ENCODE data around the gene LHX1. TPM values are rescaled to one million over a fixed set of nuclear protein-coding genes. Genes with fewer than 3 reads are reported as not detected.

Gene LHX1
- total and polyA plus RNA-seq, 5 donors from 2014 or later: 0.05 to 0.22 (median 0.05) TPM; not detected in 2

DNA sequence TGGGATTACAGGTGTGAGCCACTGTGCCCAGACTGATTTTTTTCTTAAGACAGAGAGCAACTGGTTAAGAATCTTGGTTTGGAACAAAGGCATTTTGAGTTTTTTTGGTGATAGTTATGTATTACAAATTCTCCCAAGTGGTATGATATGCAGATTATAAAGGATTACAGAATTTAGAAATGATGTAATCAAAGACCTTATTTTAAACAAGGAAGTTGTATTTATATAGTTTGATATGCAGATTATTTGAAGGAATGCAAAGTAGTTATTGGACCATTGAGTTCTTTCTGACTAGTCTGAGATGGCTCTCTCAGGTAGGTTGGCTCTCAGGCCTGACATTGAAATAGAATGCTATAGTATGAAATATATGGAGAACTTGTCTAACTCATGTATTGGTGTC is 46.3 kb downstream of the LHX1 start:
- Mint-ChIP-seq H3K4me1 (peaks cover 13 to 40% (median 30%) of the 10 kb centered on the region in 4 donors), H3K36me3 (peaks cover 44% of the 10 kb centered on the region), H3K27ac (peak overlapping the region in 1 of 3 donors; percentile 41), H3K9me3 (no peaks in the 10 kb centered on the region), H3K27me3 (peaks cover 4% of the 10 kb centered on the region), H3K4me3 (no peak overlapping the region)
- no peaks in the 10 kb centered on the region for H3K27me3 ChIP-seq (ENCODE audit: control insufficient read depth, insufficient read depth, low read length)
- H3K27ac ChIP-seq (ENCODE audit: insufficient read depth, low read length, poor library complexity, severe bottlenecking): no peak overlapping the region
- no peaks in the 10 kb centered on the region for H3K9me3 ChIP-seq (ENCODE audit: control insufficient read depth in 2 of 2, low read length in 2 of 2)
- ATAC-seq (ENCODE audit: low read depth in 2 of 2) (no peak), DNase-seq (no peak)
- H3K4me3 ChIP-seq (ENCODE audit: low read depth, low read length): no peak overlapping the region
- H3K4me1 ChIP-seq (ENCODE audit: control insufficient read depth, insufficient read depth, low read length, poor library complexity, severe bottlenecking): no peaks in the 10 kb centered on the region
- H3K36me3 ChIP-seq (ENCODE audit: control insufficient read depth, insufficient read depth, low read length): peaks cover 33% of the 10 kb centered on the region

DNA sequence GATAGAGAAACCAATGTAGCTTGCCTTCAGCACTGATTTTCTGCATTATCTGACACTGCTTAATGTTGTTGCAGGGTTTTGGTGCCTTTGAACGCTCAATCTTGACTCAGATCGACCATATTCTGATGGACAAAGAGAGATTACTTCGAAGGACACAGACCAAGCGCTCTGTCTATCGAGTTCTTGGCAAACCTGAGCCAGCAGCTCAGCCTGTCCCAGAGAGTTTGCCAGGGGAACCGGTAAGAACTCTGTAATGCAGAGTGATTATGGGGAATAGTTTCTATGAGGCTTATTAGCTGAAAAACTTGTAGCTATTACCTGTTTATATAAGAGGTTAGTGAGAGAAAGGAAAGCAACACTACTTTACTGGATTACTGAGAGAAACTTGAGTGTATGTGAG is 51.9 kb downstream of the LHX1 start:
- DNase-seq: no peak
- Histone ChIP-seq H3K4me3 (ENCODE audit: low read depth, low read length) (no peak overlapping the region), H3K36me3 (ENCODE audit: control insufficient read depth, insufficient read depth, low read length) (peaks cover 77% of the 10 kb centered on the region), H3K9me3 (ENCODE audit: control insufficient read depth in 2 of 2, low read length in 2 of 2) (no peaks in the 10 kb centered on the region), H3K4me1 (ENCODE audit: control insufficient read depth, insufficient read depth, low read length, poor library complexity, severe bottlenecking) (no peaks in the 10 kb centered on the region), H3K27ac (ENCODE audit: insufficient read depth, low read length, poor library complexity, severe bottlenecking) (no peak overlapping the region), H3K27me3 (ENCODE audit: control insufficient read depth, insufficient read depth, low read length) (no peaks in the 10 kb centered on the region)
- ATAC-seq (ENCODE audit: low read depth in 2 of 2): no peak
- H3K4me3 Mint-ChIP-seq: no peak overlapping the region
- H3K27me3 Mint-ChIP-seq: peaks cover under 1% of the 10 kb centered on the region
- H3K9me3 Mint-ChIP-seq: no peaks in the 10 kb centered on the region
- peaks cover 3 to 11% (median 6%) of the 10 kb centered on the region in 4 donors for H3K4me1 Mint-ChIP-seq
- H3K27ac Mint-ChIP-seq: no peak overlapping the region
- H3K36me3 Mint-ChIP-seq: peaks cover 54% of the 10 kb centered on the region

DNA sequence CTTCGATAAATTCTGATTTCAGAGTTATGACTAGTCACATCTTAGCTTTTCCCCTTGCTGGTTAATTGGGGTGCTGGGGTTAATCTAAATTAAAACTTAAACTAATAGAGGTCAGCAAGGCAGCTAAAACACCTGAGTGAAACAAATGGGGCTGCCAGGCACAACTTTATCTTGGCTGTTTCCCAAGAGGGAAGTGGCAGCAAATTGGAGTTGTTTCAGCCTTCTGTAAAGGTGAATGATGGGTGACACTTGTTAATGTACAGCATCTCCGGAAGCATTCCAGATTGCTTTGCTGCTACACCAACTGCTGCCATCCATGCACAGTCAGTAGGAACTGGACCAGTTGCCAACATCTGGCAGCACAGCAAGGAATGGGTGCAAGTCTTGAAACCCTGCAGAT is 55.4 kb downstream of the LHX1 start:
- DNase-seq (no peak), ATAC-seq (ENCODE audit: low read depth in 2 of 2) (no peak)
- Mint-ChIP-seq H3K9me3 (peaks cover 0 to 1% (median 0%) of the 10 kb centered on the region in 7 donors), H3K36me3 (peaks cover 64% of the 10 kb centered on the region), H3K4me3 (no peak overlapping the region), H3K27me3 (no peaks in the 10 kb centered on the region), H3K27ac (no peak overlapping the region), H3K4me1 (peaks cover 4 to 10% (median 8%) of the 10 kb centered on the region in 4 donors)
- no peaks in the 10 kb centered on the region for H3K9me3 ChIP-seq (ENCODE audit: control insufficient read depth in 2 of 2, low read length in 2 of 2)
- no peak overlapping the region for H3K4me3 ChIP-seq (ENCODE audit: low read depth, low read length)
- no peaks in the 10 kb centered on the region for H3K4me1 ChIP-seq (ENCODE audit: control insufficient read depth, insufficient read depth, low read length, poor library complexity, severe bottlenecking)
- H3K27ac ChIP-seq (ENCODE audit: insufficient read depth, low read length, poor library complexity, severe bottlenecking): no peak overlapping the region
- peaks cover 91% of the 10 kb centered on the region for H3K36me3 ChIP-seq (ENCODE audit: control insufficient read depth, insufficient read depth, low read length)
- no peaks in the 10 kb centered on the region for H3K27me3 ChIP-seq (ENCODE audit: control insufficient read depth, insufficient read depth, low read length)

DNA sequence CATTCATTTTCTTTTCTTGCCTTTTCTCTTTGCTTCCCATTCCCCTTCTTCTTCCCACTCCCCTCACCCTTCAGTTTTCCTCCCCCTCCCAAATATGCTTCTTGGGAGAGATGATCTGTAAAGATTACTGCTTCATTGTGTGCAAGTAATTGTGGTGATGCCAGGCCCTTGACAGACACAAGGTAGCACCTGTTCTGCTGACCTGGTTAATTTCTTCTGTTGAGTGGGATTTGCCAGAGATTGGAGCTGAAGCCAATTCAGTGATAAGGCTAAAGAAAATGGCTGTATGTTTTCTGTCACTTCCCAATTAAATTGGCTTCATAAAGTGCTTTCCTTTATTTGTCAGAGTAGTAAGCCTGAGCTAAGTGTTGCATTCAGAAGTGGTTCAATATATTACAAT is 56.0 kb downstream of the LHX1 start:
- Histone ChIP-seq H3K4me1 (ENCODE audit: control insufficient read depth, insufficient read depth, low read length, poor library complexity, severe bottlenecking) (no peaks in the 10 kb centered on the region), H3K27ac (ENCODE audit: insufficient read depth, low read length, poor library complexity, severe bottlenecking) (no peak overlapping the region), H3K9me3 (ENCODE audit: control insufficient read depth in 2 of 2, low read length in 2 of 2) (no peaks in the 10 kb centered on the region), H3K27me3 (ENCODE audit: control insufficient read depth, insufficient read depth, low read length) (no peaks in the 10 kb centered on the region), H3K36me3 (ENCODE audit: control insufficient read depth, insufficient read depth, low read length) (peaks cover 88% of the 10 kb centered on the region), H3K4me3 (ENCODE audit: low read depth, low read length) (no peak overlapping the region)
- H3K27me3 Mint-ChIP-seq: no peaks in the 10 kb centered on the region
- H3K4me1 Mint-ChIP-seq: peaks cover 4 to 10% (median 9%) of the 10 kb centered on the region in 4 donors
- no peak overlapping the region for H3K4me3 Mint-ChIP-seq
- peaks cover 0 to 1% (median 0%) of the 10 kb centered on the region in 7 donors for H3K9me3 Mint-ChIP-seq
- DNase-seq (no peak), ATAC-seq (ENCODE audit: low read depth in 2 of 2) (no peak)
- H3K36me3 Mint-ChIP-seq: peaks cover 68% of the 10 kb centered on the region
- peak overlapping the region in 1 of 3 donors; percentile 65 for H3K27ac Mint-ChIP-seq

Other genes starting within 250 kb of the LHX1 start
- gene AATF, start 11.5 kb downstream of the LHX1 start, total RNA-seq: 72.6 TPM
- gene AATF, start 11.5 kb downstream of the LHX1 start, polyA plus RNA-seq: 10 to 100 TPM; 81.2 to 89.8 (median 84.9) TPM

Data from CD4-positive, CD25-positive, alpha-beta regulatory T cell (primary cell).